NB4 (cell line): Measurements from ENCODE around the gene CPVL.

Experiments used
- CTCF ChIP-seq: IDR thresholded peaks from one replicate; pipeline ENCODE4 v1.5.1; 2012; ENCODE audit warnings: low read depth, low read length
- MAX ChIP-seq: IDR thresholded peaks from 2 replicates; pipeline ENCODE4 v1.6.1; 2011; ENCODE audit warnings: low read depth, low read length
- MYC ChIP-seq: IDR thresholded peaks from 2 replicates; pipeline ENCODE4 v1.6.1; 2011; ENCODE audit warnings: low read depth, low read length
- POLR2A ChIP-seq: IDR thresholded peaks from 2 replicates; pipeline ENCODE4 v1.6.1; 2011; ENCODE audit warnings: mild to moderate bottlenecking; ENCODE audit not compliant: insufficient read length; ENCODE audit errors: extremely low read depth

- TF ChIP-seq MAX (no peak), CTCF (no peak), POLR2A (no peak), MYC (no peak)
Measured at GRCh38 chr7:28973591-28973990, 172.7 kb downstream of the CPVL start.
